Activated CD4-positive, CD25-positive, alpha-beta regulatory T cell treated with anti-CD3 and anti-CD28 coated beads, Interleukin-2, amount 50 U/mL, for 72 hours (primary cell): Measurements from ENCODE around the gene PEX26.
"Not testable (repeated sequence)": the region's sequence is repeated elsewhere in the genome, so short reads cannot be mapped to it uniquely, and the experiment has no call there.

Experiments used
- DNase-seq: peaks from one replicate; pipeline ENCODE4 v3.0.0; 2021

Gene PEX26

DNA sequence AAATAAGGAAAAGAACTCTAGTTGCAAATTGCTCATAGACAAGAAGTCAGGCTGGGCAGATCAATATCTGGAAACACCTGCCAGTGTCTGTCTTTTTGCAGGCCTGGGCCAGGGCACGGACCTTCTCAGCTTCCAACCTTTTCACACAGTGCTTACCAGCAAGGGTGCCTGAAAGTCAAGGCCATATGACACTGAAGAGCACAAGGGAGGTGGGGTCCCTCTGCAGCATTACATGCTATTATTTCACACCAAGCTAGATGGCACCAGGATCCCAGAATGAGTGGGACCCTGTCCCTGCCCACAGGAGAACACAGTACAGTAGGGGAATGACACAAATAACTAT, 5.9 kb upstream of the PEX26 start:
- DNase-seq, result no peak

DNA sequence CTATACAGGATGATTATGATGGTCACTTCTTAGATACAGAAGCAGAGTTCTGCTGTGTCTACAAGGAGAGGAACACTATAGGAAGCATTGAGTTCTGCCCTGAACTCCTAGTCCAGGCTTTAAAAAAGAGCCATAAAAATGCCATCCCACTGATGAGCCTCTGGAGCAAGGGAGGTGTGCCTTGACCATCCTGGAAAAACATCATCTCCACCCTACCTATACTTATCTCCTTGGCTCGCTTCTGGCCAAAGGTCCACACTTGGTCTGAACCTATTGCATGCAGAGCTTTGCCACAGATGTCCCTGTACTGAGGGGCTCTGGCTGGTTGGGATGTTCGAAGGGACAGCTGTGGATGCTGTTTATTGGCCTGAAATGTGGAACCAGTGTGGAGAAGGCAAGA, 4.3 kb upstream of the PEX26 start:
- no peak for DNase-seq

DNA sequence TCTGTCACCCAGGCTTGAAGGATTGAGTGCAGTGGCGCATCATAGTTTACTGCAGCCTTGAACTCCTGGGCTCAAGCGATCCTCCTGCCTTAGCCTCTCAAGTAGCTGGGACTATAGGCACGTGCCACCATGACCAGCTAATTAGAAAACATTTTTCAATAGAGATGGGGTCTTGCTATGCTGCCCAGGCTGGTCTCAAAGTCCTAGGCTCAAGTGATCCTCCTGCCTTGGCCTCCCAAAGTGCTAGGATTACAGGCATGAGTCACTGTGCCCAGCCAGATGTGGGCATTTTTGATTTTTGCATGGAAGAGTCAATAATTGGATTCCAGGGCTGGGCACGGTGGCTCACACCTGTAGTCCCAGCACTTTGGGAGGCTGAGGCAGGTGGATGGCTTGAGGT, 3.9 kb upstream of the PEX26 start:
- DNase-seq, result not testable (repeated sequence)

DNA sequence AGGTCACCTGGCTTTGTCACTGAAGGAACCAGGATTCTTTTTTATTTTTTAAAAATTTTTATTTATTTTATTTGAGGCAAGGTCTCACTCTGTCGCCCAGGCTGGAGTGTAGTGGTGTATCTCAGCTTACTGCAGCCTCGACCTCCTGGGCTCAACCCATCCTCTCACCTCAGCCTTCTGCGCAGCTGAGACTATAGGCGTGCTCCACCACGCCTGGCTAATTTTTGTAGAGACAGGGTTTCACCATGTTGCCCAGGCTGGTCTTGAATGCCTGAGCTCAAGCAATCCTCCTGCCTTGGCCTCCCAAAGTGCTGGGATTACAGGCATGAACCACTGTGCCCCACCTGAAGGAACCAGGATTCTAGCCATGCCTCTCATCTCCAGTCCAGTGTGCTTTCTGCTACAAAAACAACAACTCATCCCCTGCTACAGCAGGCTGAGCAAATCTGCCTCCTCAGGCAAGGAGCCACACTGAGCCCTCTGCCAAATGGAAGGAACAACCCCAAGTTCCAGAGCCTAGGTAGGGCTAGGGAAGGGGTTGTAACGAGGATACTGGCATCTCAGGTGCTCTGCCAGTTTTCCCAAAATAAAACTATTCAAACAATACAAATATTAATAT, 2.6 kb upstream of the PEX26 start:
- DNase-seq, result no peak

DNA sequence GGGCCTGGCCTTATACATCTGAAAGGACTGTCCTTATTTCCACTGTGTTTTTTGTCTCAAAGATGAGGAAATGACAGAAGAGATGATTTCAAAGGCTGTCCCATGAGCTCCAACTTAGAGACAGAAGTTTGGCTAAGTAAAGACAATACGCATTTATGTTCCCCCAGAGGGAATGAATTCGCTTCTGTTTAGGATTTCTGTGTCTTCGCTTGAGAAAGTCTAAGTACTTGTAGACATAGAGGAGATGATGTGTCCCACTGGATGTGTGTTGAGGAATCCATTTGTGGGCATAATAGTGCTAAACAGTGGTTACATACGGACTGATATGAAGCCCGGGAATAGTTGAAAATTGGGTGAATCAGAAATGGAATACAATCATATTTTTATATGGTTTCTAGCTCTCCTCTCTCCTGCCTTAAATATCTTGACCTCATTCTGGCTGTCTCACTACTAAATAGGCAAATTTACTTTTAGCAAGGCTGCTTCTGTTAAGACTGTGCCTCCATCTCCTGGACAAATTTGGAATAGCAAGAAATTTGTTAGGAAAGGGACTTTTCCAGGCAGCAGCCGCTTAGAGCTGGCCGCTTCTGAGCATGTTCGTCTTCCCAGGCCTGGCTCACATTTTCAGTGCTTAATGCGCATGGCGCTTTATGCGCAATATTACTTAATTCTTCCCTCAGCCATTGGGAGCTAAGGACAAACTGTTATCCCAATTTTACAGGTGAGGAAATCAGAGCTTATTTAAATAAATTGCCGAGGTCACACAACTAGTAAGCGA, 1.9 kb upstream of the PEX26 start:
- no peak for DNase-seq

DNA sequence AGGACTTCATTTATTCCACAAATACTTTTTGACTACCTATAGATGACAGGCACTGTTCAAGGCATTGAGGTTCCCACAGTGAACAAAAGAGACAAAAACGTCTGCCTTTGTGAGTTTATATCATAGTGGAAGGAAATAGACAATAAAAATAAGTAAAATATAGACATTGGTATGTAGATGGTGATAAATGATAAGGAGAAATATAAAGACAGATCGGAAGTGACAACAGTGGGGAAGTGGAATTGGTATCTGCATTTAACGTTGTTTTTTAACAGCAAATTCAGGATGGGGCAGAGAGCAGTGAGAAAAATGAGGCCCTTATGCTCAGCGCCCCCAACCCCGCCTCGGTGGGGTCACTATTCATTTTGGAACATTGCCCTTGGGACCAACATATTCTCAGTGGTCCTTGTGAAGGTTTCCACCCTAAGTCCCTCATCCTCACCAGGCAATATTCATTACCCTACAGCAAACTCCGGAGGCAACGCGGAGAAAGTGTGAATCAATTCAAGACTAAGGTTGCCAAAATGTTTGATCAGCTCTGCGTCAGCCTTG, 627 bp upstream of the PEX26 start:
- no peak for DNase-seq

DNA sequence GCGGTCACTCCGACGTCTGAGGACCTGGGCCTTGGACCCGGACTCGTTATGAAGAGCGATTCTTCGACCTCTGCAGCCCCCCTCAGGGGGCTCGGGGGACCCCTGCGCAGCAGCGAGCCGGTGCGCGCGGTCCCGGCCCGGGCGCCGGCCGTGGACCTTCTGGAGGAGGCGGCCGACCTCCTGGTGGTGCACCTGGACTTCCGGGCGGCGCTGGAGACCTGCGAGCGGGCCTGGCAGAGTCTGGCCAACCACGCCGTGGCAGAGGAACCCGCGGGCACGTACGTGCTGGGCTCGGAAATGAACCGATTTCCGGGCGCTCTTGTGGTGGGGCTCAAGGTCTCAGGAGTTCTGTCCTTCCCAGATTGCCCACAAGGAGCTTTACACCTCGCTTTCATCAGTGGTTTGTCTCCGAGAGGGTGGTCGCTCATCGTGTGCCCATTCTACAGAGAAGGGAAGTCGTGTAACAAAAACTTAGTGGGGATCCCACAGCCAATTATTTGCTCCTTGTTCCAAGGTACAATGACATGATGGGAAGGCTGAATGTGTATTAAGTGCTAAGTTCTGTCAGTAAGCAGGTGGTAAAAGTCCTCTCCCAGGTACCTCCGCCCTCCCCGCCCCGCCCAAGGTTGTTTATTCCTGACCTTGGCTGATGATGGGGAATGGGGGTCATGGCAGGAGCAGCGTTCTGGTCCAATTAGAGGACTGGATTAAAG, 695 bp downstream of the PEX26 start:
- peak; percentile 61 for DNase-seq

DNA sequence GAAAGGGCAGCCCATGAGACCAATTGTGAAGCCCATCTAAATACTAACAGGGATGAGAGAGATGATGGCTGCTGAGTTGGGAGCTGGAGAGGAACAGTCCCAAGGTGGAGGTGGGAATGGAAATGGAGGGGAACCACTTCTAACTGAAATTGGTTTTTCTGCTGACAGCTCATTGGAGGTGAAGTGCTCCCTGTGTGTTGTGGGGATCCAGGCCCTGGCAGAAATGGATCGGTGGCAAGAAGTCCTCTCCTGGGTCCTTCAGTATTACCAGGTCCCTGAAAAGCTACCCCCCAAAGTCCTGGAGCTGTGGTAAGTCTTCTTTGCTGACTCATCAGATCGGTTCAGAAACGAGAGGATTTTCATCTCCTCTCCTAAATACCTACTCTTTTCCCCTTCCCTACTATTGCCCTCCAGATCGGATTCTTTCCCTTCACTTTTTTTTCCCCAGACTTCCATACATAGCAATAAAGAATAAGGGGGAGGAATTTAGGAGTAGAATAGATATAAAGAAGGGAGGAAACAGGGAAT, 2.0 kb downstream of the PEX26 start:
- no peak for DNase-seq

DNA sequence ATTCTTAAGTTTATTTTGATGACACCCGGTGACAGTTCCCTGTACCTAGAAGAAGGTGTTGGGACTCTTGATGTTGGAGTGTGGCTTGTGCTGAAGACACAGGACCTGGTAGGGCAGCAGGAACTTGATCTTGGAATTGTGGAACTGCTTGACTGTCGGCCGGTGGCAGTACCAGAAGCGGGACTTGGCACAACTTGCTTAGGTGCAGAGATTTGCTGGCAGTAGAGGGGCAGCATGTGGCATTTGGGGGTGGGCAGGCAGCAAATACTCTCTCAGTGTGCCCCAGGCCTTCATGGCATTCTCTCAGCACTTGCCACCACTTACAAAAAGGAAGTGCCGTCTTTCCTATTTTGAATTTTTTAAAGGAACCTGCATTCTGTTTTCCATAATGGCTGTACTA, 3.6 kb downstream of the PEX26 start:
- no peak for DNase-seq

DNA sequence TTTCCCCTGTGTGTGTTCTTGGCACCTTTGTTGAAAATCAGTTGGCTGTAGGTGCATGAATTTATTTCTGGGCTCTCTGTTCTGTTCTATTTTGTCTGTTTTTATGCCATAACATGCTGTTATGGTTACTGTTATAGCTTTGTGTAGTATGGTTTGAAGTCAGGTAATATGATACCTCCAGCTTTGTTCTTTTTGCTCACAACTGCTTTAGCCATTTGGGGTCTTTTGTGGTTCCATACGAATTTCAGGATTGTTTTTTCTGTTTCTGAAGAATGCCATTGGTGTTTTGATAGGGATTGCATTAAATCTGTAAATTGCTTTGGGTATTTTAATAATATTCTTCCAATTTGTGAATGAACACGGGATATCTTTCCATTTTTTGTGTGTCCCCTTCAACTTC, 4.7 kb downstream of the PEX26 start:
- DNase-seq, result no peak

DNA sequence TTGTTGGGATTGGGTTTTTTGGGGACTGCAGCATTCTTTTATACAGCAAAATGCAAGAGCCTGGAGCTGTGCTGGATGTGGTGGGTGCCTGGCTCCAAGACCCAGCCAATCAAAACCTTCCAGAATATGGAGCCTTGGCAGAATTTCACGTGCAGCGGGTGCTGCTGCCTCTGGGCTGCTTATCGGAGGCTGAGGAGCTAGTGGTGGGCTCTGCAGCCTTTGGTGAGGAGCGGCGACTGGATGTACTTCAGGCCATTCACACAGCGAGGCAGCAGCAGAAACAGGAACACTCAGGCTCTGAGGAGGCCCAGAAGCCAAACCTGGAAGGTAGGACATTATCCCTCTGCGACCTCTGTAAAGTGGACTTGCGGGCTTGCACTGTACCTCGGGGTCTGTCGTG, 5.6 kb downstream of the PEX26 start:
- DNase-seq, result no peak

DNA sequence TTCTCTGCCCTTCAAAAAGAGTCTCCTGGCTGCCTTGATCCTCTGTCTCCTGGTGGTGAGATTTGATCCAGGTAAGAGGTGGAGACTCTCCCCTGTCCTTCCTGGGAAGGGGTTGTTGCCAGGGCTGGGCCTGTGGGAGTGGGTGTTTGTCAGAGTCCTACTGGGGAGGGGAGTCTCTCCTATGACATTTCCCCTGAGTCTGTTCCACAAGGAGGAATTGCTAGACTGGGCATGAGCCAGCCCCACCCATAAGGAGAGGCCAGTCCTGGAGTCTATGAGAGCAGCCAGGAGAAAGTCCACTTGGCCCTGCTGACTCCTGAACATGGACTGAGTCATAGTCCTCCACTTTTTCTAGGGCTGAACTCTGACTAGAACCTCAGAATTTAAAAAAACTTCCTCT, 7.4 kb downstream of the PEX26 start:
- DNase-seq, result no peak

DNA sequence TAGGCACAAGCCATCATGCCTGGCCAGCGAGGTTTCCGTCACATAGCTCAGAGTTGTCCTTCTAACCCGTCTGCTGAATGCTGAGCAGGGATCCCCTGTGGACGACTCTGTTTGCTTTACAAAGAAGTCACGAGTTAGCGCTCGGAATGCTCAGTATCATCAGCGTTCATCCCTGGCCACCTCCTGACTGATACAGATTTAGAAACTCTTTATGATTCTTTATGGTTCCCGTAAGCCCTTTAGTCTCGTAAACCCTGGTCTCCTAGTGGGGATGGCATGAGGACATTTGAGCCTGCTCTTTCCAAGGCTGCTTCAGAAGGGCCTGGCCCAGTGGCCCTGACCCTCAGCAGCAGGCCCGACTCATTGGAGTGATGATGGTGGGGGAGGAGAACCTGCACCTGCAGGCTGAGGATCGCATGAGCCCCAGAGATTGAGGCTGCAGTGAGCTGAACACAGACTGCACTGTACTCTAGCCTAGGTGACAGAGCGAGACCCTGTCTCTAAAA, 9.6 kb downstream of the PEX26 start:
- no peak for DNase-seq

DNA sequence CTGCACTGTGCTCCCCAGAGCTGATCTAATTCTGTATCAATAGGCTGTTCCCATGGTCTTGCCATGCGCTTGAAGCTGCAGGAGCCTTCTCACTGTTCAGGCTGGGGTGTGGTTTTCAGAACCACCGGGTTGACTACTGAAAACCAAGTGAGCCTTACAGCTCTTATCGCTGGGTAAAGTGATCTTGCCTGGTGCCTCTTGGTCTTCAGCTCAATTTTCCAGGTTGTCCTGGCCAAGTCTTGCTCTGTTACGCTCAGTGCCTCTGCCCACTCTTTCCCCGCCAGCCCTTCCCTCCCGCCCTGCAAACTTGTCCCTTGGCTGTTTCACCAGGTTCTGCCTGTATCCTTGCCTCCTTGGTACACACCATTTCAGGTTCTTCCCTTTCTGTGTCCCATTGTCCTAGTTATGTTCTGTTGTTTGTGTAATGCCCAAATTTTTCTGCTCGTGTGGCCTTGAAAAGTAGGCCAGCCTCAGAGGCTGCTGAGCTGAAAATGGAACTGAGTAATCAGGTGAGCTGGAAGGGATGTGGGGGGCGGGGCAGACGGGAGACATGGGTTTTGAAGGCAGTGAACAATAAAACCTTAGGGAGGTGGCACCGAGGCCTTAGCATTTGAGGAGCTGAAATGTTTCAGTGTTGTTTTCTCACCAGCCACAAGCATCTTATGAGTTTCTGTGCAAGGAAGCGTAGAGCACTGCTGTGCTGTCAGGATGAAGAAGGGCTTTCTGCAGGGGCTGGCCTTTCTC, 11.2 kb downstream of the PEX26 start:
- DNase-seq, result no peak

DNA sequence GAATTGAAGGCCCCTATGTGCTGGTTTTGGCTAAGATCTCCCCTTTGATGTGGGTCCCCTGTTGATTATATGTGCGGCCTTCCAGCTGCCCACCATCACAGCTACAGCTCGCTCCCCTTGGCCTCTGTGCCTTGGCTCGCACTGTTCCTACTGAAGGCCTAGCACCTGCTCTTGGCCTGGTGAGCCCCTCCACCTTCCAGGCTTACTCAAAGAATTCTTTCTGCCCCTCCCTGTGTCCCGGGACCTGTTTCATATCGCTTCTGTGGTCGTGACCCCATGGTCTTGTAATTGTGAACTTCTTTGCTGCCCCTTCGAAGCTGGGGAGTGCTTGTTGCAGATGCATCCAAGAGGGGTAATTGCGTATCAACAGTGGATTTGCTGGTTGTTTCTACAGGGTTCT, 12.5 kb downstream of the PEX26 start:
- DNase-seq, result no peak

DNA sequence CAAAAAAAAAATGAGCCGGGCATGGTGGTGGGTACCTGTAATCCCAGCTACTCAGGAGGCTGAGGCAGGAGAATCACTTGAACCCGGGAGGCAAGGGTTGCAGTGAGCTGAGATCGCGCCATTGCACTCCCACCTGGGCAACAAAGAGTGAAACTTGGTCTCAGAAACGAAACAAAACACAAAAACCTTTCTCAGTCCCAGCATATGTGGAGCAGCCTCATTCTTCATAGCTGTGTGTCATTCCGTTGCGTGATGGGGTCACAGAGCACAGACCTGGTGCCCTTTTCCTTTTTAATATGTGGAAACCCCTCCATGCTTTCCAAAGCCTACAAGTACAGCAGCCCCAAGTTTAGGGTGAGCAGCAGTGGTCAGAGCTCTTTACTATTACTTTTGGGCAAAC, 13.7 kb downstream of the PEX26 start:
- DNase-seq, result no peak

DNA sequence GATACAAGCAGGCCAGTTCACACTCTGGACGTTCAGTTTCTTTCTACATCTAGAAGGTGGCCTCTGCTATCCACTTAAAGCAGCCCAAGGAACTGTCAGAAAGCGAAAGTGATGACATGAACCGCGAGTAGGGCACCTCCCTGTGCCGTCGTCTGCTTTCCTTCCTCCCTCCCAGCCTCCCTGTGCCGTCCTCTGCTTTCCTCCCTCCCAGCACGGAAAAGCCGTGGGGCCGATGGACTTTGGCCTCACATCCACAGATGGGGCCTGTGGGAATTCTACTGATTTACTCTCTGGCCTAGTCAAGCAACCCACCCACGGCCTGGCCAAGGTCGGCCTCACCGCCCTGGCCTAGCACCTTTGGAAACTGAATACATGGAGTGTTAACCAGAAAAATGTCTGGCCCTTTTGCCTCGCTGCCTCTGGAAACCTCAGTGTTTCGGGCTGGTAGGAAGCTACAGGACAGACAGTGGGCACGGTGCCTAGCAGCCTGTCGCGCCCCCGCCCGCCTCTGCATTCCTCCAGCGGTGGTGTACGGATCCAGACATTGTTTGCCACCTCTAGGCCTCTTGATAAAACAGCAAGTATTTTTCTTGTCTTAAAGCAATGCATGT, 14.2 kb downstream of the PEX26 start:
- DNase-seq, result no peak

DNA sequence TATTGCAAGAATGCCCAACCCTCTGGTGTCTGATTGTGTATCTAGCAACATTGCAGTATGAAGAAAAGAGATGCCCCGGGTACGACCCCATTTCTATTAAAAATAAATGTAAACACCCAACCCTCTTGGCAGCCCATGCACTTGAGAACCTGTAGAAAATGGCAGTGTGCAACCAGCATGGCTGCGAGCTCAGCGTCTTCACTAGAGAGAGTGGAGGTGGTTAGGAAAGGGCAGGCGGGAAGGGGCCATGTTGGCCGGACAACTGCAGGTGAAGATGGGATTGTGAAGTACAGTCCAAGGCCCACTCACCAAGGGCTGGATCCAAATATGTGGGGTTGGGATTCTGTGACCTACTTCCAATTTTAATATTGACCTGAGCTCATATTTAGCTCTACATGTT, 15.9 kb downstream of the PEX26 start:
- no peak for DNase-seq

DNA sequence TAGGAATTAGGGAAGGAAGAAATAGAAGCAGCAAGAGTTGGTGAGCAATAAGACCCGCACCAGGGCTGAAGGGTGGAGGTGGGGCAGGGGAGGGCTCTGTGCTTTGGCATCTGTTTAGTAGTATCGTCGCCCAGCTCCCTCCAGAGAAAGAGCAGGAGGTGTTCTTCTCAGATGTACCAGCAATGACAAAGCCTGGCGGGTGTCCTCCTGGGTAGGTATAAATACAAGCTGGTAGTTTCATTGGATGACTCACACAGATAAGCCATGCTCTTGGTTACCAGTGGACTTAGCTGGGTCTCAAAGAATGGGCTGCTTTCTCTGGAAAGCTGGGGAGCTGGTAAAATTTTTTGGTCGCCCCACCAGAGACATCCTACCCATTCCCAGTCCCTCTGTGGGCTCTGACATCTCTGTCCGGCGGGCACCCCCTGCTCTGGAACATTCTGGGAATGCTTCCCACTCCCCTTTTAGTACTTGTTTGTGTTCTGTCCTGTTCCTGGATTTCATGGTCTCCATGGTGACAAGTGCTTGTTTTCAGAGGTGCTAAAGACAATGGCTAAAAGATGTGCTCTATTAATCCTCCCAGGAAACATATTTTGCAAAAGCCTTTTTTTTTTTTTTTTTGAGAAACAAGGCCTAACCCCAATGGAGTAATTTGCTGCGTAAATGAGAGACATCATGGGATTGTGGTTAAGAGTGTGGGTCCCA, 17.5 kb downstream of the PEX26 start:
- no peak for DNase-seq

DNA sequence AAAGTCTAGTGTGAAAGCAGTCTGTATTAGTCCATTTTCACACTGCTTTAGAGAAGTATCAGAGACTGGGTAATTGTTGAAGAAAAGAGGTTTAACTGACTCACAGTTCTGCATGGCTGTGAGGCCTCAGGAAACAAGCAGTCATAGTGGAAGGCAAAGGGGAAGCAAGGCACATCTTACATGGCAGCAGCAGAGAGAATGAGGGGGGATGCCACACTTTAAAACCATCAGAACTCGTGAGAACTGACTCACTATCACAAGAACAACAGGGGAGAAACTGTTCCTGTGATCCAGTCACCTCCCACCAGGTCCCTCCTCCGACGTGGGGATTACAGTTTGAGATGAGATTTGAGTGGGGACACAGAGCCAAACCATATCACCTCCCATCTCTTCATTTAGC, 19.0 kb downstream of the PEX26 start:
- DNase-seq, result no peak

DNA sequence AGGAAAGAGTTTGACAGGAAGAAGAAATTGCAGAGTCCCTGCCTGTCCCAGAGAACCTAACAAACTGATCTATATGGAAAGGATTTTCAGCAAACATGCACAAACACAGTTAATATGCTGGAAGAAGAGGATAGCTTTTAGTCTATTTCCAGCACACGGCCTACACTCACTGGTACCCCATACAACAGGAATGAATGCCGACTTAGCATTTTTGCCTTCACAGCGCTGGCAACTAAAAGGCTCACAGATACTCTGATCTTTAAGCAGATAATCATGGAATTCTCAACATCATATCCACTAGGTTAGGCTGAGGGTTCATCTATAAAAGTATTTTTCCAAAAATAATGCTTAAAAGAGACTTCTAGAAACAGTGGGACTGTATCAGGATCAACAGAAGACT, 23.0 kb downstream of the PEX26 start:
- no peak for DNase-seq

DNA sequence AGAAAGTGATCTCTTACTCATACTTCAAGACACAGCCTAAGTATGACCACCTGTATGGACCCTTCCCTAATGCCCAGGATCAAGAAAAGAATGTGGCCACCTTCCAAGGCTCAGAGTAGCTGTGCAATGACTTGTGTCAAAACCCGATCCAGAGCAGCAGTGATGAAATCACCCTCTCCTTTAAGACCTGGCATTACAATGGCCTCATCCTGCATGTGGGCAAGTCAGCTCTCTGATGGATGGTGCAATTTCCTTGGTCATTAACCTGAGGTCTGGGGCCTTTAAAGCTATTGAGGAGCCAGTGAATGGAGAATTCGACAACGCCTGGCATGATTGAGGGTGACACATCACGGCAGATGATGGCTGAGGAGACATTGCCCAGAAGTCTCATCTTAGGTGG, 23.7 kb downstream of the PEX26 start:
- no peak for DNase-seq
